ENCODE results near the gene AMBP. TPM values are rescaled to one million over a fixed set of nuclear protein-coding genes. Genes with fewer than 3 reads are reported as not detected.

The AMBP gene
- total RNA-seq, 1 experiment from 2014 or later, result 0.20 TPM

GRCh38 chr9:114034661-114035062, 43.4 kb downstream of the AMBP start:
- no peak overlapping the region for H3K9ac ChIP-seq (ENCODE audit: extremely low read depth, insufficient read length, low read length)
- no peak overlapping the region for H3K4me3 Mint-ChIP-seq
- DNase-seq, result no peak

More at GRCh38 chr9:114034661-114035062, 43.4 kb downstream of the AMBP start:
- Mint-ChIP-seq H3K9me3 (no peaks in the 10 kb centered on the region), H3K27me3 (ENCODE audit: low read depth) (no peaks in the 10 kb centered on the region), H3K27ac (peak overlapping the region in 1 of 3 experiments; percentile 22; a peak in 1 of 7 replicates), H3K36me3 (ENCODE audit: insufficient read depth in 1 of 3, low read depth in 3 of 3) (peaks cover 9 to 46% (median 23%) of the 10 kb centered on the region in 3 experiments; a peak in 6 of 7 replicates), H3K4me1 (peaks cover 14 to 21% of the 10 kb centered on the region in 2 experiments)
- Histone ChIP-seq H3K23me2 (ENCODE audit: insufficient read length, low read depth, low read length, poor library complexity, severe bottlenecking) (no peaks in the 10 kb centered on the region), H3K79me2 (ENCODE audit: insufficient read depth, low read length) (no peaks in the 10 kb centered on the region), H3K4me2 (ENCODE audit: insufficient read depth, insufficient read length, low read length) (no peak overlapping the region), H3K14ac (ENCODE audit: insufficient read depth, low read length) (no peak overlapping the region), H4K91ac (ENCODE audit: insufficient read length, low read depth, low read length) (no peak overlapping the region), H3K27me3 (ENCODE audit: insufficient read depth, low read length) (no peaks in the 10 kb centered on the region), H3K79me1 (ENCODE audit: insufficient read depth, low read depth, low read length, poor library complexity, severe bottlenecking) (no peaks in the 10 kb centered on the region), H2BK15ac (ENCODE audit: low read depth, low read length) (no peak overlapping the region), H4K20me1 (ENCODE audit: control insufficient read depth, insufficient read depth, insufficient read length) (no peaks in the 10 kb centered on the region), H3T11ph (ENCODE audit: low read length) (no peak overlapping the region), H4K5ac (ENCODE audit: insufficient read length, low read depth, low read length) (no peak overlapping the region), H2AFZ (ENCODE audit: low read length) (no peak overlapping the region), H3K27ac (ENCODE audit: insufficient read length, low read depth, low read length) (no peak overlapping the region), H2BK5ac (ENCODE audit: insufficient read length, low read length) (no peak overlapping the region), H2AK5ac (ENCODE audit: insufficient read length, low read length) (no peak overlapping the region), H2BK20ac (ENCODE audit: low read depth, low read length, poor library complexity, severe bottlenecking) (no peak overlapping the region), H2BK120ac (ENCODE audit: low read depth, low read length, poor library complexity, severe bottlenecking) (no peak overlapping the region), H2BK12ac (ENCODE audit: insufficient read length, low read depth, low read length) (no peak overlapping the region), H3K4me1 (ENCODE audit: insufficient read depth, low read length) (peaks cover 4% of the 10 kb centered on the region; the same call in 1 of the 2 replicates), H3K9me3 (ENCODE audit: control insufficient read depth, low read depth, low read length) (no peaks in the 10 kb centered on the region), H3K18ac (ENCODE audit: insufficient read length, low read depth, low read length) (no peak overlapping the region), H4K8ac (replicated peaks; ENCODE audit: insufficient read length, low read depth, low read length) (no peak overlapping the region), H3K23ac (ENCODE audit: insufficient read length, low read depth, low read length) (no peak overlapping the region), H3K4ac (ENCODE audit: low read depth, low read length) (no peak overlapping the region), H3K56ac (ENCODE audit: insufficient read length, low read depth, low read length) (no peak overlapping the region)
- no CpG with 5 or more reads among the region's 4 CpGs for WGBS (ENCODE audit: extremely low coverage, insufficient read length, low lambda C conversion rate)
- no peak for TF ChIP-seq CTCF (conservative IDR thresholded peaks at IDR 0.05)
